Fibroblast of the aortic adventitia (primary cell): ENCODE results near the gene RPL31. TPM values are rescaled to one million over a fixed set of nuclear protein-coding genes. Genes with fewer than 3 reads are reported as not detected.
A peak's percentile ranks its signal among the peaks of the same experiment; 100 is the strongest.

Source experiments
- DNase-seq: peaks from one replicate; pipeline ENCODE4 v3.0.0-alpha.2; 2010; ENCODE audit warnings: low read depth
- H3K4me3 ChIP-seq: 2 replicates; pipeline ENCODE4 v1.5.1; 2011; ENCODE audit warnings: low read depth, mild to moderate bottlenecking, control low read depth, low read length, moderate library complexity
- CTCF ChIP-seq: IDR thresholded peaks from 2 replicates; pipeline ENCODE4 v1.5.1; 2011; ENCODE audit warnings: mild to moderate bottlenecking, low read length, control low read depth, inconsistent platforms; ENCODE audit not compliant: insufficient read depth
- total RNA-seq: library from RNA; depleted of rRNA; stranded (reverse); fragments of >200 nt; gene quantifications from 2 replicates; pipeline ENCODE4 v1.2.3, GENCODE V29; 2012; ENCODE audit warnings: low replicate concordance

Gene RPL31
- total RNA-seq, 1 donor, result 1,869 TPM

GRCh38 chr2:100998235-100998573 is 3.9 kb upstream of the RPL31 start:
- no peak overlapping the region for H3K4me3 ChIP-seq
- no peak for TF ChIP-seq CTCF
- no peak for DNase-seq

GRCh38 chr2:100999995-101000394 is 2.1 kb upstream of the RPL31 start:
- TF ChIP-seq CTCF, result no peak
- no peak for DNase-seq
- no peak overlapping the region for H3K4me3 ChIP-seq

DNA sequence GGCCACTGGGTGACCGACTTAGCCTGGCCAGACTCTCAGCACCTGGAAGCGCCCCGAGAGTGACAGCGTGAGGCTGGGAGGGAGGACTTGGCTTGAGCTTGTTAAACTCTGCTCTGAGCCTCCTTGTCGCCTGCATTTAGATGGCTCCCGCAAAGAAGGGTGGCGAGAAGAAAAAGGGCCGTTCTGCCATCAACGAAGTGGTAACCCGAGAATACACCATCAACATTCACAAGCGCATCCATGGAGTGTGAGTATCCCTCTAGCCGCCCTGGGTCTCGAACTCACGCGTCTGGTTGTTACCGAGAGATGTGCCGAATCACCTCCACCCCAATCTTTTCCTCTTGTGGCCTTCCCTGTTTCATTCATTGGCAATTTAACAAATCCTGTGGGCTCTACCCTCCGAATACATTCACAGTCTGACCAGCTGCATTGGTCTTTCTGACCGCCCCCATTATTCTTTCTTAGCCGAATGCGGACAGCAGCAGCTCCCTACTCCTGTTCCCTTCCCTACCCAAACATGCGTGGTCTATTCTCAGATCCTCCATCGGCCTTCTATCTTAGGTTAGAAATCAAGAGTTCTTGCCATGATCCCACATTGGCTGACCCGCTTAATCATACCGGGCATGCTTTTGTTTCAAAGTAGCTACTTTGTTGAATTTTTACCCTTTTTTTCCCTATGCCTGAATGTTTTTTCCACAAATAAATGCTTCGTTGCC is 631 bp downstream of the RPL31 start:
- peak; percentile 28 for DNase-seq
- TF ChIP-seq CTCF, result no peak
- H3K4me3 ChIP-seq, result peak overlapping the region; percentile 94

DNA sequence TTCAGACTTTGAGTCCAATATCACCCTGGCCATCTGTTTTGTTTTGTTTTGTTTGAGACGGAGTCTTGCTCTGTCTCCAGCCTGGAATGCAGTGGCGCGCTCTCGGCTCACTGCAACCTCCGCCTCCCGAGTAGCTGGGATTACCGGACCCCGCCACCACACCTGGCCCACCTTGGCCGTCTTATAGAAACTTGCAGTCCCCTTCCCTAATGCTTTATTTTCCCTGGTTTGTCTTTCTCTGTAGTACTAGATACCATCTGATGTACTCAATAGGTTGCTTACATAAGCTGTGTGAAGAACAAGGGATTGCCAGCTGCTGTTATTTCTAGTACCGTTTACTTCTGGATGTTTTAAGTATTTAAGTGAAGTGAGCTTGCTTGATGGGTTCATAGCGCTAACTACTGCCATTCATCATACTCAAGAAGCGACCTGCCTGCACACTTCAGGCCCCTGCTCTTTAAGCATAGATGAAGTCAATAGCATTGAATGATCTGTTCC is 1.2 kb downstream of the RPL31 start:
- TF ChIP-seq CTCF, result no peak
- DNase-seq, result no peak
- H3K4me3 ChIP-seq, result peak overlapping the region; percentile 94

GRCh38 chr2:101004620-101005325 is 2.7 kb downstream of the RPL31 start:
- peak overlapping the region; percentile 94 for H3K4me3 ChIP-seq
- TF ChIP-seq CTCF, result no peak
- no peak for DNase-seq

- DNase-seq, result no peak
- no peak overlapping the region for H3K4me3 ChIP-seq
- TF ChIP-seq CTCF, result no peak
These were observed 4.1 kb downstream of the RPL31 start for GRCh38 chr2:101006065-101006715.
